ENCODE data around the gene RIMKLA. TPM values are rescaled to one million over a fixed set of nuclear protein-coding genes. Genes with fewer than 3 reads are reported as not detected.

Gene RIMKLA
- total RNA-seq, 2 experiments from 2014 or later: 1.2 TPM

- intact Hi-C loops (cut with micrococcal nuclease): no loop called here
- no peak overlapping the region for H3K27ac Mint-ChIP-seq
These were observed 62.1 kb downstream of the RIMKLA start for GRCh38 chr1:42442662-42443061.

GRCh38 chr1:42449256-42449655 lies 68.7 kb downstream of the RIMKLA start:
- DNase-seq: no peak
- no peaks in the 10 kb centered on the region for H3K9me3 Mint-ChIP-seq
- H3K36me3 Mint-ChIP-seq (ENCODE audit: low read depth): no peaks in the 10 kb centered on the region
- no peak overlapping the region for H3K4me3 Mint-ChIP-seq
- peaks cover 6% of the 10 kb centered on the region for H3K4me1 Mint-ChIP-seq (ENCODE audit: low read depth)
- intact Hi-C loops (cut with micrococcal nuclease): no loop called here
- H3K27ac Mint-ChIP-seq: no peak overlapping the region
- H3K27me3 Mint-ChIP-seq (ENCODE audit: low read depth): no peaks in the 10 kb centered on the region
- CTCF ChIA-PET: no interaction called here

More at GRCh38 chr1:42442662-42443061, 62.1 kb downstream of the RIMKLA start:
- H3K27me3 Mint-ChIP-seq (ENCODE audit: low read depth): no peaks in the 10 kb centered on the region
- no peaks in the 10 kb centered on the region for H3K4me1 Mint-ChIP-seq (ENCODE audit: low read depth)
- CTCF ChIA-PET: no interaction called here
- no peaks in the 10 kb centered on the region for H3K36me3 Mint-ChIP-seq (ENCODE audit: low read depth)
- H3K4me3 Mint-ChIP-seq: no peak overlapping the region
- no peaks in the 10 kb centered on the region for H3K9me3 Mint-ChIP-seq
- DNase-seq: no peak

GRCh38 chr1:42450061-42450460 lies 69.5 kb downstream of the RIMKLA start:
- Mint-ChIP-seq H3K27ac (no peak overlapping the region), H3K9me3 (no peaks in the 10 kb centered on the region), H3K27me3 (ENCODE audit: low read depth) (no peaks in the 10 kb centered on the region), H3K36me3 (ENCODE audit: low read depth) (no peaks in the 10 kb centered on the region), H3K4me3 (no peak overlapping the region), H3K4me1 (ENCODE audit: low read depth) (peaks cover 6% of the 10 kb centered on the region)
- intact Hi-C loops (cut with micrococcal nuclease): loop anchor here (10.0 kb wide), 1 partner anchor 1755 kb away; the partner anchor contains the start of gene NFYC
- CTCF ChIA-PET: interaction anchor here (0.5 kb wide), 1 partner anchor 25 kb away, joined by 3 read pairs; no protein-coding TSS in a partner anchor
- DNase-seq: no peak

GRCh38 chr1:42453386-42453785 lies 72.8 kb downstream of the RIMKLA start:
- intact Hi-C loops (cut with micrococcal nuclease): loop anchor here (10.0 kb wide), 1 partner anchor 1759 kb away; the partner anchor contains the start of gene NFYC
- Mint-ChIP-seq H3K36me3 (ENCODE audit: low read depth) (peaks cover 17% of the 10 kb centered on the region), H3K27ac (no peak overlapping the region), H3K9me3 (no peaks in the 10 kb centered on the region), H3K4me3 (no peak overlapping the region), H3K27me3 (ENCODE audit: low read depth) (no peaks in the 10 kb centered on the region), H3K4me1 (ENCODE audit: low read depth) (peaks cover 21% of the 10 kb centered on the region)
- DNase-seq: no peak
- CTCF ChIA-PET: no interaction called here

GRCh38 chr1:42454403-42454802 lies 73.8 kb downstream of the RIMKLA start:
- CTCF ChIA-PET: interaction anchor here (0.9 kb wide), 1 partner anchor 134 kb away, joined by 3 read pairs; no protein-coding TSS in a partner anchor

GRCh38 chr1:42456010-42456753 lies 75.6 kb downstream of the RIMKLA start, which contains the start of the genes PPCS and ZMYND12:
Gene PPCS (plus strand): TSS chr1:42456543. CDS start chr1:42456566, 23 bp downstream.
Gene ZMYND12 (minus strand): TSS chr1:42456022. CDS start chr1:42455997, 25 bp downstream.
- CTCF ChIA-PET: interaction anchor here (1.2 to 1.3 kb wide), 2 partner anchors 118 to 283 kb away, joined by 4 to 5 read pairs; no protein-coding TSS in a partner anchor
- peak; percentile 94 for DNase-seq
- intact Hi-C loops (cut with micrococcal nuclease): loop anchor here (2.0 to 10.0 kb wide), 5 partner anchors 63 to 1761 kb away; partner anchors contain the start of genes C1orf50, FOXJ3, NFYC and P3H1
- H3K4me1 Mint-ChIP-seq (ENCODE audit: low read depth): peaks cover 23% of the 10 kb centered on the region
- peak within 1 kb of the TSS; percentile 95 for H3K4me3 Mint-ChIP-seq
- no peaks in the 10 kb centered on the region for H3K9me3 Mint-ChIP-seq
- no peaks in the 10 kb centered on the region for H3K27me3 Mint-ChIP-seq (ENCODE audit: low read depth)
- H3K27ac Mint-ChIP-seq: peak within 1 kb of the TSS; percentile 94
- peaks cover 32% of the 10 kb centered on the region for H3K36me3 Mint-ChIP-seq (ENCODE audit: low read depth)

More at GRCh38 chr1:42454403-42454802, 73.8 kb downstream of the RIMKLA start:
- intact Hi-C loops (cut with micrococcal nuclease): loop anchor here (10.0 kb wide), 1 partner anchor 1760 kb away; the partner anchor contains the start of gene NFYC
- Mint-ChIP-seq H3K4me3 (no peak overlapping the region), H3K27ac (no peak overlapping the region), H3K9me3 (no peaks in the 10 kb centered on the region), H3K27me3 (ENCODE audit: low read depth) (no peaks in the 10 kb centered on the region), H3K36me3 (ENCODE audit: low read depth) (peaks cover 21% of the 10 kb centered on the region), H3K4me1 (ENCODE audit: low read depth) (peaks cover 25% of the 10 kb centered on the region)
- DNase-seq: no peak

- H3K36me3 Mint-ChIP-seq (ENCODE audit: low read depth): peaks cover 32% of the 10 kb centered on the region
- no peaks in the 10 kb centered on the region for H3K27me3 Mint-ChIP-seq (ENCODE audit: low read depth)
- DNase-seq: peak; percentile 69
- H3K9me3 Mint-ChIP-seq: no peaks in the 10 kb centered on the region
- CTCF ChIA-PET: interaction anchor here (1.2 to 1.3 kb wide), 2 partner anchors 118 to 284 kb away, joined by 4 to 5 read pairs; no protein-coding TSS in a partner anchor
- peak overlapping the region; percentile 94 for H3K27ac Mint-ChIP-seq
- H3K4me1 Mint-ChIP-seq (ENCODE audit: low read depth): peaks cover 24% of the 10 kb centered on the region
- peak overlapping the region; percentile 95 for H3K4me3 Mint-ChIP-seq
- intact Hi-C loops (cut with micrococcal nuclease): loop anchor here (1.0 to 10.0 kb wide), 6 partner anchors 64 to 1762 kb away; partner anchors contain the start of genes C1orf50, FOXJ3, NFYC and P3H1
These were observed 76.1 kb downstream of the RIMKLA start for GRCh38 chr1:42456754-42457089.

- Mint-ChIP-seq H3K4me1 (ENCODE audit: low read depth) (peaks cover 42% of the 10 kb centered on the region), H3K27me3 (ENCODE audit: low read depth) (no peaks in the 10 kb centered on the region), H3K27ac (no peak overlapping the region), H3K36me3 (ENCODE audit: low read depth) (peaks cover 30% of the 10 kb centered on the region), H3K4me3 (no peak overlapping the region), H3K9me3 (no peaks in the 10 kb centered on the region)
- no peak for DNase-seq
- intact Hi-C loops (cut with micrococcal nuclease): loop anchor here (5.0 to 10.0 kb wide), 2 partner anchors 356 to 384 kb away; partner anchors contain the start of genes ERMAP, SVBP and ZNF691
- CTCF ChIA-PET: no interaction called here
These were observed 80.6 kb downstream of the RIMKLA start for GRCh38 chr1:42461196-42461595.

- Mint-ChIP-seq H3K36me3 (ENCODE audit: low read depth) (peaks cover 18% of the 10 kb centered on the region), H3K9me3 (no peaks in the 10 kb centered on the region), H3K27me3 (ENCODE audit: low read depth) (no peaks in the 10 kb centered on the region), H3K27ac (peak within 1 kb of the TSS; percentile 34), H3K4me3 (peak within 1 kb of the TSS; percentile 77), H3K4me1 (ENCODE audit: low read depth) (peaks cover 32% of the 10 kb centered on the region)
- CTCF ChIA-PET: interaction anchor here (1.4 kb wide), 1 partner anchor 289 kb away, joined by 5 read pairs; no protein-coding TSS in a partner anchor
- intact Hi-C loops (cut with micrococcal nuclease): loop anchor here (2.0 to 10.0 kb wide), 3 partner anchors 220 to 382 kb away; partner anchors contain the start of genes ERMAP, SVBP, YBX1 and ZNF691
- DNase-seq: peak; percentile 97
These were observed 82.5 kb downstream of the RIMKLA start, which contains the start of gene CCDC30 for GRCh38 chr1:42462828-42463763. Gene CCDC30 (plus strand): TSS chr1:42463286. CDS start chr1:42480552, 17,266 bp downstream.

- H3K4me1 Mint-ChIP-seq (ENCODE audit: low read depth): peaks cover 26% of the 10 kb centered on the region
- H3K4me3 Mint-ChIP-seq: peak overlapping the region; percentile 77
- H3K9me3 Mint-ChIP-seq: no peaks in the 10 kb centered on the region
These were observed 83.3 kb downstream of the RIMKLA start for GRCh38 chr1:42463921-42464320.

GRCh38 chr1:42466030-42466429 lies 85.4 kb downstream of the RIMKLA start:
- no peak overlapping the region for H3K27ac Mint-ChIP-seq

More at GRCh38 chr1:42463921-42464320, 83.3 kb downstream of the RIMKLA start:
- CTCF ChIA-PET: no interaction called here
- intact Hi-C loops (cut with micrococcal nuclease): loop anchor here (2.0 to 10.0 kb wide), 3 partner anchors 219 to 381 kb away; partner anchors contain the start of genes ERMAP, SVBP, YBX1 and ZNF691
- Mint-ChIP-seq H3K27me3 (ENCODE audit: low read depth) (no peaks in the 10 kb centered on the region), H3K27ac (no peak overlapping the region), H3K36me3 (ENCODE audit: low read depth) (peaks cover 13% of the 10 kb centered on the region)
- DNase-seq: no peak

More at GRCh38 chr1:42466030-42466429, 85.4 kb downstream of the RIMKLA start:
- intact Hi-C loops (cut with micrococcal nuclease): loop anchor here (10.0 kb wide), 1 partner anchor 379 kb away; the partner anchor contains the start of gene ZNF691
- no peak for DNase-seq
- Mint-ChIP-seq H3K4me3 (no peak overlapping the region), H3K9me3 (no peaks in the 10 kb centered on the region), H3K36me3 (ENCODE audit: low read depth) (no peaks in the 10 kb centered on the region), H3K4me1 (ENCODE audit: low read depth) (peaks cover 21% of the 10 kb centered on the region), H3K27me3 (ENCODE audit: low read depth) (no peaks in the 10 kb centered on the region)
- CTCF ChIA-PET: no interaction called here
